H1 (cell line): ENCODE measurements around the gene RBM4B. TPM values are rescaled to one million over a fixed set of nuclear protein-coding genes. Genes with fewer than 3 reads are reported as not detected.

Experiments used
- CTCF ChIA-PET: fragments of 300-600 bp; sonication (Branson Sonifier 250); formaldehyde crosslinking; loops from one replicate; lab custom pipeline; 2021; ENCODE audit not compliant: partially characterized antibody; lab: Charles Lee
- POLR2A ChIA-PET: fragments of 300-600 bp; sonication (Branson Sonifier 250); formaldehyde crosslinking; loops from one replicate; lab custom pipeline; 2021; ENCODE audit warnings: inconsistent platforms; ENCODE audit not compliant: partially characterized antibody; lab: Charles Lee
- DNase-seq, 2 experiments: peaks; one replicate each; pipeline versions ENCODE4 v3.0.0 to v3.0.0-alpha.2; 2010 to 2022; ENCODE audit warnings: low spot score in 2 of 2, low read depth in 1 of 2, mixed read lengths in 1 of 2
- FAIRE-seq: peaks from 2 replicates; lab custom pipeline; 2011; peaks lifted over from hg19 to GRCh38; lab: Jason Lieb, UNC
- H2AFZ ChIP-seq: 2 replicates; pipeline ENCODE4 v1.8.1; 2012; ENCODE audit warnings: low read length, inconsistent platforms
- H2AK5ac ChIP-seq: 2 replicates; pipeline ENCODE4 v1.6.1; 2013; ENCODE audit warnings: low read depth, low read length
- H2BK120ac ChIP-seq: replicated peaks from 2 replicates; pipeline ENCODE3; 2013; ENCODE audit warnings: low read depth, low read length, inconsistent platforms
- H2BK12ac ChIP-seq: 2 replicates; pipeline ENCODE4 v1.6.1; 2013; ENCODE audit warnings: low read depth, low read length
- H2BK15ac ChIP-seq: 2 replicates; pipeline ENCODE4 v1.6.1; 2013; ENCODE audit warnings: low read length
- H2BK20ac ChIP-seq: 2 replicates; pipeline ENCODE4 v1.6.1; 2013; ENCODE audit warnings: low read length
- H2BK5ac ChIP-seq: 2 replicates; pipeline ENCODE4 v1.6.1; 2013; ENCODE audit warnings: low read depth, low read length
- H3K14ac ChIP-seq: 2 replicates; pipeline ENCODE4 v1.6.1; 2013; ENCODE audit warnings: inconsistent platforms; ENCODE audit not compliant: insufficient read length
- H3K18ac ChIP-seq: 2 replicates; pipeline ENCODE4 v1.6.1; 2013; ENCODE audit warnings: low read length; ENCODE audit errors: extremely low read depth
- H3K23ac ChIP-seq: 2 replicates; pipeline ENCODE4 v1.6.1; 2013; ENCODE audit warnings: inconsistent platforms; ENCODE audit not compliant: insufficient read length
- H3K23me2 ChIP-seq: 2 replicates; pipeline ENCODE4 v1.6.1; 2013; ENCODE audit warnings: low read depth, low read length
- H3K27ac ChIP-seq: 2 replicates; pipeline ENCODE4 v1.6.1; 2011; ENCODE audit warnings: low read depth, low read length, inconsistent platforms
- H3K27me3 ChIP-seq, 4 experiments: replicated peaks in 1 of 4; 1 replicate in 1 of 4; 2 replicates in 3 of 4; pipeline versions ENCODE4 v1.6.1 to v1.8.1; 2011 to 2013; ENCODE audit warnings: low read length in 3 of 4, mild to moderate bottlenecking in 3 of 4, inconsistent platforms in 2 of 4, mixed read lengths in 2 of 4, moderate library complexity in 1 of 4; ENCODE audit not compliant: control insufficient read depth in 3 of 4, insufficient read depth in 3 of 4; ENCODE audit errors: extremely low read depth in 1 of 4
- H3K36me3 ChIP-seq, 4 experiments: 2 replicates each; pipeline versions ENCODE4 v1.6.1 to v1.8.1; 2011 to 2013; ENCODE audit warnings: mild to moderate bottlenecking in 4 of 4, low read length in 3 of 4, moderate library complexity in 2 of 4, control low read depth in 1 of 4, inconsistent platforms in 1 of 4; ENCODE audit not compliant: insufficient read depth in 4 of 4, control insufficient read depth in 2 of 4
- H3K4ac ChIP-seq: replicated peaks from 2 replicates; pipeline ENCODE3; 2013; ENCODE audit warnings: low read length, low read depth, mixed read lengths, inconsistent platforms; ENCODE audit not compliant: insufficient read length
- H3K4me1 ChIP-seq, 4 experiments: replicated peaks in 1 of 4; 1 replicate in 1 of 4; 2 replicates in 3 of 4; pipeline versions ENCODE4 v1.6.1 to v1.8.1; 2011 to 2013; ENCODE audit warnings: low read length in 3 of 4, inconsistent platforms in 2 of 4, mixed read lengths in 1 of 4; ENCODE audit not compliant: insufficient read depth in 4 of 4, control insufficient read depth in 3 of 4
- H3K4me2 ChIP-seq, 2 experiments: 2 replicates each; pipeline versions ENCODE4 v1.6.1 to v1.8.1; 2011 to 2013; ENCODE audit warnings: low read depth in 2 of 2, low read length in 2 of 2, control low read depth in 1 of 2, inconsistent platforms in 1 of 2, mild to moderate bottlenecking in 1 of 2; ENCODE audit not compliant: insufficient read depth in 1 of 2
- H3K4me3 ChIP-seq, 4 experiments: fragments of 200-600, 300-600 bp in 1 of 4; sonication (generic), shearing (Covaris generic), sonication (Bioruptor Twin) in 1 of 4; 2 replicates each; pipeline versions ENCODE4 v1.5.1 to v1.8.1; 2011 to 2016; ENCODE audit warnings: low read length in 4 of 4, low read depth in 3 of 4, control low read depth in 2 of 4, inconsistent platforms in 2 of 4, mild to moderate bottlenecking in 2 of 4, mixed read lengths in 1 of 4, moderate library complexity in 1 of 4; ENCODE audit not compliant: insufficient read depth in 2 of 4; ENCODE audit errors: extremely low read depth in 1 of 4
- H3K56ac ChIP-seq: replicated peaks from 2 replicates; pipeline ENCODE3; 2013; ENCODE audit warnings: low read depth, mild to moderate bottlenecking, mixed read lengths, low read length, inconsistent platforms; ENCODE audit not compliant: insufficient read length
- H3K79me1 ChIP-seq: 2 replicates; pipeline ENCODE4 v1.6.1; 2013; ENCODE audit warnings: low read depth, low read length, control low read depth
- H3K79me2 ChIP-seq, 2 experiments: 2 replicates each; pipeline versions ENCODE4 v1.6.1 to v1.8.1; 2012 to 2013; ENCODE audit warnings: low read length in 2 of 2, mild to moderate bottlenecking in 2 of 2, inconsistent platforms in 1 of 2; ENCODE audit not compliant: insufficient read depth in 2 of 2, control insufficient read depth in 1 of 2
- H3K9ac ChIP-seq, 4 experiments: replicated peaks in 1 of 4; 1 replicate in 1 of 4; 2 replicates in 3 of 4; pipeline versions ENCODE4 v1.6.1 to v1.8.1; 2011 to 2013; ENCODE audit warnings: low read depth in 3 of 4, low read length in 3 of 4, control low read depth in 2 of 4, mild to moderate bottlenecking in 2 of 4, moderate library complexity in 2 of 4, inconsistent platforms in 1 of 4; ENCODE audit errors: extremely low read depth in 1 of 4
- H3K9me3 ChIP-seq, 2 experiments: 2 replicates each; pipeline versions ENCODE4 v1.6.1 to v1.8.1; 2012 to 2013; ENCODE audit warnings: mild to moderate bottlenecking in 2 of 2, moderate library complexity in 2 of 2, control low read depth in 1 of 2, inconsistent platforms in 1 of 2, low read depth in 1 of 2, low read length in 1 of 2, mixed read lengths in 1 of 2; ENCODE audit not compliant: insufficient read depth in 2 of 2
- H4K20me1 ChIP-seq, 2 experiments: replicated peaks in 1 of 2; 2 replicates each; pipeline versions ENCODE3 to v1.8.1; 2011 to 2013; ENCODE audit warnings: inconsistent platforms in 2 of 2, low read length in 2 of 2, mild to moderate bottlenecking in 1 of 2; ENCODE audit not compliant: insufficient read depth in 2 of 2, control insufficient read depth in 1 of 2
- H4K5ac ChIP-seq: 2 replicates; pipeline ENCODE4 v1.6.1; 2013; ENCODE audit warnings: low read length, low read depth, mixed read lengths, inconsistent platforms; ENCODE audit not compliant: insufficient read length
- H4K8ac ChIP-seq: 2 replicates; pipeline ENCODE4 v1.8.0; 2013; ENCODE audit warnings: mild to moderate bottlenecking, moderate library complexity, low read length, inconsistent platforms; ENCODE audit not compliant: insufficient read depth; ENCODE audit errors: extremely low read depth
- H4K91ac ChIP-seq: replicated peaks from 2 replicates; pipeline ENCODE3; 2013; ENCODE audit warnings: low read length, mixed read lengths, inconsistent platforms; ENCODE audit not compliant: insufficient read length
- CHD2 ChIP-seq: IDR thresholded peaks from 2 replicates; pipeline ENCODE4 v1.6.1; 2012; ENCODE audit warnings: low read length, improper control_type of control experiment
- FOSL1 ChIP-seq: IDR thresholded peaks from 2 replicates; pipeline ENCODE4 v1.6.1; 2011; ENCODE audit warnings: mild to moderate bottlenecking, low read depth, low read length, moderate library complexity; ENCODE audit not compliant: insufficient read depth
- HDAC6 ChIP-seq: IDR thresholded peaks from one replicate; pipeline ENCODE4 v1.7.1; 2012; ENCODE audit warnings: low read depth, mild to moderate bottlenecking, inconsistent platforms, low read length, moderate library complexity
- SIRT6 ChIP-seq: IDR thresholded peaks from one replicate; pipeline ENCODE4 v1.7.1; 2012; ENCODE audit warnings: low read length, inconsistent platforms
- SP4 ChIP-seq: IDR thresholded peaks from 2 replicates; pipeline ENCODE4 v1.6.1; 2012; ENCODE audit warnings: low read length, inconsistent platforms
- TEAD4 ChIP-seq: IDR thresholded peaks from 2 replicates; pipeline ENCODE4 v1.6.1; 2012; ENCODE audit warnings: low read depth, low read length, inconsistent platforms, mixed read lengths
- WGBS, 2 experiments: shearing (Covaris generic) in 1 of 2; methylation state at CpG; one replicate each; pipeline versions ENCODE4 v1.1.6 to v1.1.7; 2013 to 2015; ENCODE audit warnings: low lambda C conversion rate in 2 of 2, mixed read lengths in 2 of 2, inconsistent platforms in 1 of 2, low coverage in 1 of 2, missing lambda C conversion rate in 1 of 2; ENCODE audit not compliant: insufficient replicate concordance in 2 of 2, insufficient coverage in 1 of 2, insufficient read length in 1 of 2; ENCODE audit errors: extremely low coverage in 1 of 2, missing lambda C conversion rate in 1 of 2; 5-methylcytosine and 5-hydroxymethylcytosine counted together
- polyA plus RNA-seq, 7 experiments: library from polyadenylated mRNA; depleted of rRNA in 3 of 7; stranded (reverse) in 5 of 7; unstranded in 2 of 7; fragments of >200 nt in 5 of 7; fragments of 200-250 nt in 2 of 7; gene quantifications; 1 replicate in 5 of 7; 2 replicates in 1 of 7; 4 replicates in 1 of 7; pipeline versions ENCODE4 v1.2.1 to v1.2.3, GENCODE V29; 2011 to 2013; ENCODE audit warnings: missing spikeins in 2 of 7, mixed read lengths in 2 of 7
- total RNA-seq: library from RNA; stranded (reverse); fragmentation: NEBNext Ultra II Directional; extraction: Animal tissue kit (Norgen Biotek cat#: 25700); gene quantifications from 2 replicates; pipeline ENCODE4 v1.2.1, GENCODE V29; 2021
- TF ChIP-seq, protein P1 (sequence below): IDR thresholded peaks from 2 replicates; pipeline ENCODE4 v1.6.1; 2011; ENCODE audit warnings: low read length, improper control_type of control experiment

RBM4B gene
- total and polyA plus RNA-seq, 2 of the 8 experiments (the other 6 are each of a cell fraction or from before 2014, with no cell fraction given) = 27.5 to 30.5 TPM

GRCh38 chr11:66626926-66627325, 50.8 kb downstream of the RBM4B start:
- Histone ChIP-seq H2AK5ac (no peak overlapping the region), H4K20me1 (peaks cover 54 to 60% of the 10 kb centered on the region in 2 experiments), H2BK5ac (no peak overlapping the region), H3K9ac (no peak overlapping the region), H2BK120ac (no peak overlapping the region), H3K79me2 (peaks cover 58 to 100% of the 10 kb centered on the region in 2 experiments), H3K27ac (no peak overlapping the region), H3K14ac (no peak overlapping the region), H3K4ac (no peak overlapping the region), H2AFZ (no peak overlapping the region), H4K5ac (no peak overlapping the region), H4K8ac (no peak overlapping the region), H2BK12ac (no peak overlapping the region), H3K56ac (no peak overlapping the region), H3K36me3 (peaks cover 53 to 87% (median 82%) of the 10 kb centered on the region in 4 experiments), H2BK20ac (no peak overlapping the region), H3K4me1 (no peaks in the 10 kb centered on the region), H3K4me3 (no peak overlapping the region), H4K91ac (no peak overlapping the region), H3K4me2 (no peak overlapping the region), H3K79me1 (peaks cover 34% of the 10 kb centered on the region), H3K23me2 (no peaks in the 10 kb centered on the region), H3K23ac (no peak overlapping the region), H3K18ac (no peak overlapping the region), H2BK15ac (no peak overlapping the region), H3K9me3 (no peaks in the 10 kb centered on the region), H3K27me3 (no peaks in the 10 kb centered on the region)
- CTCF ChIA-PET = interaction anchor here (0.6 to 2.1 kb wide), 4 partner anchors 9 to 242 kb away, joined by 3 to 7 read pairs (median 5); partner anchors contain the start of gene RBM4
- POLR2A ChIA-PET = interaction anchor here (0.8 to 66.2 kb wide), 4 partner anchors 6 to 84 kb away, joined by 3 to 2165 read pairs (median 1084); partner anchors contain the start of genes CCDC87, CCS, RBM14 and RBM4
- 98% methylated on average over 7 of the region's 7 CpGs; no CpG with 5 or more reads in 1 of the 2 experiments for WGBS, 2 experiments
- TF ChIP-seq, protein P1, sequence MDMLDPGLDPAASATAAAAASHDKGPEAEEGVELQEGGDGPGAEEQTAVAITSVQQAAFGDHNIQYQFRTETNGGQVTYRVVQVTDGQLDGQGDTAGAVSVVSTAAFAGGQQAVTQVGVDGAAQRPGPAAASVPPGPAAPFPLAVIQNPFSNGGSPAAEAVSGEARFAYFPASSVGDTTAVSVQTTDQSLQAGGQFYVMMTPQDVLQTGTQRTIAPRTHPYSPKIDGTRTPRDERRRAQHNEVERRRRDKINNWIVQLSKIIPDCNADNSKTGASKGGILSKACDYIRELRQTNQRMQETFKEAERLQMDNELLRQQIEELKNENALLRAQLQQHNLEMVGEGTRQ = no peak
- TF ChIP-seq HDAC6 (no peak), TEAD4 (no peak), SIRT6 (no peak), SP4 (no peak), FOSL1 (no peak), CHD2 (no peak)
- no peak for FAIRE-seq
- no peak for DNase-seq
